Measurements from ENCODE around the gene MYBL2. TPM values are rescaled to one million over a fixed set of nuclear protein-coding genes. Genes with fewer than 3 reads are reported as not detected.

The MYBL2 gene
- total RNA-seq, 1 donor from 2014 or later, result 14.7 TPM

DNA sequence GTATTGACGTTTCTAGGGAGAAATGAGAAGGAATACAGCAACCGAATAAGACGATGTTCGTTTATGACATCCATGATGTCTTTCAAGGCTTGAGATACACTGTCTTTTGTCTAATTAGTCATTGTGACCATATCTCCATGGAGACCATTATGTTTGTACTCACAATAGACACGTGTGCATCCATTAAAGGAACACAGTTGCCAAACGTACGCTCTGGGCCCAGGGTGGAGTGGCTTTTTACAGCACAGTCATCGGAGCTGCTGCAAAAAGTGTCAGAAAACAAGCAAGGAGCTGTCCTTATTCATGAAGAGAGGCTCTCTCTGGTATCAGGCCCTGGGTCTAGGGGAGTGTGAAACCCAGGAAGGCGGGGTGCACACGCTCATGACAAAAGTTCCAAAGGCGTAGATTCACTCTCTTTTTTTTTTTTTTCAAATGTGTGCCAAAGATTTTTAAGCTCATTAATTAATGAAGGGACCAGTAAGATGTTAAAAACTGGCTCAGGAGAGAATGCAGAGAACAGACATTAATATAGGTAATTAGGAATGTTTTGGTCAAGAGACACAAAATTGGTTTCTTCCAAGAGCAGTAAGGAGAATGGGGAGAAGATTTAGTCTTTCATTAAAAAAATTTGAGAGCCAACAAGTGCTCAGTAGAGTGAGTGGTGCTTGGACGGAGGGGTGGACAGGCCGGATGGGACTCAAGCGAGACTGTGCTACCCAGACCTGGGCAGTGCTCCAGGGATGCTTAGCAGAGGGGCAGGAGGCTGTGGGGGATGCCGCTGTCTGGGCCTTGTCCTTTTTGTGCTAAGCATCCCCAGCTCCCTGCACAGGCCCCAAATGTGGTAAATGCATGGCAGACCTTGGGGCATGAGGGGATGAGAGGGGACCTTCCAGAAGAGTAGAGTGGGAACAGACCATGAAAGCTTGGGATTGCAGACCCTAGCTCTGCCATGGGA, 94.7 kb downstream of the MYBL2 start:
- H3K4me3 Mint-ChIP-seq (ENCODE audit: unreplicated experiment), result no peak overlapping the region
- H3K4me1 Mint-ChIP-seq (ENCODE audit: unreplicated experiment), result no peaks in the 10 kb centered on the region
- peaks cover 23% of the 10 kb centered on the region for H3K27me3 Mint-ChIP-seq (ENCODE audit: unreplicated experiment)

DNA sequence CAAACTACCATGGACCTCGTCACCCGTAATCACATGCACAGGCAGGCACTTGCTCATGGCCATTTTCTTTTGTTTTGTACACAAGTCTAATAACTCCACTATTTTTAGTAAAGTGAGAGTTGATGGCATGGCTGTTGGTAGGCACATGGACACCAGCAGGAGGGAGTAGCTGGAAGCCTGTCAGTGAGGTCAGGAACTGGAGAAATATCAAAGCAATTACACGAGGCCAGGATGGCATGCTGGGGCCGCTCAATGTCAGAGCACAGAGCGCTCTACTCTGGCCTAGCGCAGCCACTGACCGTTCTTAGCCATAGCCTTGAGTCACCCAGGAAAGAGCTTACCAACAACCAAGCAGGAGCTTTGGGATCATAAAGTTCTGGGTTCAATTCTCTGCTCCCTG, 96.0 kb downstream of the MYBL2 start:
- Mint-ChIP-seq H3K4me3 (ENCODE audit: unreplicated experiment) (no peak overlapping the region), H3K9me3 (ENCODE audit: unreplicated experiment) (no peaks in the 10 kb centered on the region), H3K27me3 (ENCODE audit: unreplicated experiment) (peaks cover 26% of the 10 kb centered on the region), H3K36me3 (ENCODE audit: unreplicated experiment) (no peaks in the 10 kb centered on the region), H3K4me1 (ENCODE audit: unreplicated experiment) (no peaks in the 10 kb centered on the region), H3K27ac (ENCODE audit: unreplicated experiment) (no peak overlapping the region)
- DNase-seq (ENCODE audit: extremely low spot score, unreplicated experiment), result no peak
- TF ChIP-seq, protein P1, sequence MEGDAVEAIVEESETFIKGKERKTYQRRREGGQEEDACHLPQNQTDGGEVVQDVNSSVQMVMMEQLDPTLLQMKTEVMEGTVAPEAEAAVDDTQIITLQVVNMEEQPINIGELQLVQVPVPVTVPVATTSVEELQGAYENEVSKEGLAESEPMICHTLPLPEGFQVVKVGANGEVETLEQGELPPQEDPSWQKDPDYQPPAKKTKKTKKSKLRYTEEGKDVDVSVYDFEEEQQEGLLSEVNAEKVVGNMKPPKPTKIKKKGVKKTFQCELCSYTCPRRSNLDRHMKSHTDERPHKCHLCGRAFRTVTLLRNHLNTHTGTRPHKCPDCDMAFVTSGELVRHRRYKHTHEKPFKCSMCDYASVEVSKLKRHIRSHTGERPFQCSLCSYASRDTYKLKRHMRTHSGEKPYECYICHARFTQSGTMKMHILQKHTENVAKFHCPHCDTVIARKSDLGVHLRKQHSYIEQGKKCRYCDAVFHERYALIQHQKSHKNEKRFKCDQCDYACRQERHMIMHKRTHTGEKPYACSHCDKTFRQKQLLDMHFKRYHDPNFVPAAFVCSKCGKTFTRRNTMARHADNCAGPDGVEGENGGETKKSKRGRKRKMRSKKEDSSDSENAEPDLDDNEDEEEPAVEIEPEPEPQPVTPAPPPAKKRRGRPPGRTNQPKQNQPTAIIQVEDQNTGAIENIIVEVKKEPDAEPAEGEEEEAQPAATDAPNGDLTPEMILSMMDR (IDR thresholded peaks at IDR 0.05), result no peak

More for the DNA sequence above, 94.7 kb downstream of the MYBL2 start:
- no peak overlapping the region for H3K27ac Mint-ChIP-seq (ENCODE audit: unreplicated experiment)
- no peaks in the 10 kb centered on the region for H3K36me3 Mint-ChIP-seq (ENCODE audit: unreplicated experiment)
- TF ChIP-seq, protein P1 (IDR thresholded peaks at IDR 0.05), result no peak
- DNase-seq (ENCODE audit: extremely low spot score, unreplicated experiment), result no peak
- H3K9me3 Mint-ChIP-seq (ENCODE audit: unreplicated experiment), result no peaks in the 10 kb centered on the region

DNA sequence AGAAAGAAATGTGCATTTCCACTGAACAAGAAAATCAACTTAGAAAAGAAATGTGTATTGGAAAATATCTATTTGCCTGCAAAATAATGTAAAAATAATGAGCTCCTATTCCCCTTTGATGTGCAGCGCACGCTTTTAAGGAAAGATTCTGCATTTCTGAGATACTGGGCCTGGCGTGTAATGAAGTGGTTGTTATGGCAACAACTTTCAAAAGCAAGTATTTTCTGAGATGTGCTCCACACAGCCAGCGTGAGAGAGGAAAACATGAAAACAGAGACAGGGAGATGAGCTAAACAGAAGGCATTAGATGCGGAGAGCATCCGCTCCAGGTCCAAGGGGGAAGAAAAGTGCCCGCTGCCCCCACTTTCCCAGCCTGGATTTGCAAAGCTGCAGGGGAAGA, 99.0 kb downstream of the MYBL2 start:
- H3K36me3 Mint-ChIP-seq (ENCODE audit: unreplicated experiment), result no peaks in the 10 kb centered on the region
- no peaks in the 10 kb centered on the region for H3K4me1 Mint-ChIP-seq (ENCODE audit: unreplicated experiment)
- TF ChIP-seq, protein P1 (IDR thresholded peaks at IDR 0.05), result no peak
- peaks cover 17% of the 10 kb centered on the region for H3K27me3 Mint-ChIP-seq (ENCODE audit: unreplicated experiment)
- no peaks in the 10 kb centered on the region for H3K9me3 Mint-ChIP-seq (ENCODE audit: unreplicated experiment)
- DNase-seq (ENCODE audit: extremely low spot score, unreplicated experiment), result no peak
- no peak overlapping the region for H3K27ac Mint-ChIP-seq (ENCODE audit: unreplicated experiment)
- H3K4me3 Mint-ChIP-seq (ENCODE audit: unreplicated experiment), result no peak overlapping the region

Other genes starting within 250 kb of the MYBL2 start
- gene SRSF6, start 209.2 kb upstream of the MYBL2 start, total RNA-seq, result 197 and 200 TPM in 2 replicates
- gene L3MBTL1, start 159.4 kb upstream of the MYBL2 start, total RNA-seq, result 14.1 and 17.5 TPM in 2 replicates
- 0.52 and 2.5 TPM in 2 replicates for gene SGK2, start 108.1 kb upstream of the MYBL2 start, total RNA-seq
- gene IFT52, start 76.2 kb upstream of the MYBL2 start, total RNA-seq, result 50.4 and 55.3 TPM in 2 replicates
- not detected in 2 replicates for gene GTSF1L, start 59.9 kb downstream of the MYBL2 start, total RNA-seq
- not detected in 2 replicates for gene TOX2, start 247.7 kb downstream of the MYBL2 start, total RNA-seq